GM18526 (cell line): ENCODE results near the gene TMC8.
A peak's percentile ranks its signal among the peaks of the same experiment; 100 is the strongest.

Experiments used
- POLR2A ChIP-seq: IDR thresholded peaks from 3 replicates; pipeline ENCODE4 v1.6.1; 2011; ENCODE audit not compliant: insufficient read length; ENCODE audit errors: extremely low read depth

TMC8 gene

DNA sequence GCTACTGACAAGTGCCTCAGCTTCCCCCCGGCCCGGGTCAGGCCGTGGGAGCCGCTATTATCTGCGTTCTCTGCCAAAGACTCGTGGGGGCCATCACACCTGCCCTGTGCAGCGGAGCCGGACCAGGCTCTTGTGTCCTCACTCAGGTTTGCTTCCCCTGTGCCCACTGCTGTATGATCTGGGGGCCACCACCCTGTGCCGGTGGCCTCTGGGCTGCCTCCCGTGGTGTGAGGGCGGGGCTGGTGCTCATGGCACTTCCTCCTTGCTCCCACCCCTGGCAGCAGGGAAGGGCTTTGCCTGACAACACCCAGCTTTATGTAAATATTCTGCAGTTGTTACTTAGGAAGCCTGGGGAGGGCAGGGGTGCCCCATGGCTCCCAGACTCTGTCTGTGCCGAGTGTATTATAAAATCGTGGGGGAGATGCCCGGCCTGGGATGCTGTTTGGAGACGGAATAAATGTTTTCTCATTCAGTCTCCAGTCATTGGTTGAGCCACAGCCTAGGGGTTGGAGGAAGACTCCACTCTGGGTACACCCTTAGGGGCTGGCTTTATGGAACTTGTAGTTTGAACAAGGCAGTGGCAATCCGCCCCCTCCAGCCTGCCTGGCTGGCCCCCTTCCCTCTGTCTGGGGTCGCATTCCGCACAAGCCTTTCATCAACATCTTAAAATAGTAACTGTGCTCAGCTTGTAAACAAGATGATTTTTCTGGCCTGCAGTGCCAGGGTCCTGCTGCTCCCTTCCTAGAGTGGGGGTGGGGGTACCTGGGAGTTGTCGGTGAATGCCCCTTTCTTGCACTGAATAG, 41.9 kb downstream of the TMC8 start:
- peak; percentile 18 for TF ChIP-seq POLR2A

DNA sequence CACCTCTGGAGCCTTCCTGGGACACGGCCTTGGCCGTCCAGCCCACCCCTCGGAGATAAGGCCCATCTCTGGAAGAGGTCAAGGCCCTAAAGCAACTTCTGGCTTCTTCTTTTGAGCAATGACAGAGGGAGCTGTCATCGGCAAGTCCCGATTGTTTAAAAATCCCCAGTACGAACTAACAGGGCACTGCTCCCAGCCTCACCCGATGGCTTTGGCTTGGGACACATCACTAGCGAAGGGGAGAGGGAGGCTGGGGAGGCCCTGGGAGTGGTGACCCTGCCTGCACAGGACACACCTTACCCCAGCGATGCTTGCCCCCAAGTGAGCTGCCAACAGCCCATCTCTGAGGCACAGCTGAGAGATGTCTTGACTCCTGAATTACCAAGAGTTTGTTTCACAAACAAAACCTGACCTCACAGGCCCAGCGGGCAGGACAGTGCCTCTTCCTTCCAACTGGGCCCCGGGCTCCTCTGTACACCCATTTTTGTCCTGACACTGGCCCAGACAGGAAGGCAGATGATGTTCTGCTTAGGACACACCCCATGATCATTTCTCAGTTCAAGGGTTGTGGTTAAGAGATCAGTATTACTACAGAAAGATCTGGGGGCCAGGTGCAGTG, 42.6 kb downstream of the TMC8 start:
- TF ChIP-seq POLR2A, result peak; percentile 14

DNA sequence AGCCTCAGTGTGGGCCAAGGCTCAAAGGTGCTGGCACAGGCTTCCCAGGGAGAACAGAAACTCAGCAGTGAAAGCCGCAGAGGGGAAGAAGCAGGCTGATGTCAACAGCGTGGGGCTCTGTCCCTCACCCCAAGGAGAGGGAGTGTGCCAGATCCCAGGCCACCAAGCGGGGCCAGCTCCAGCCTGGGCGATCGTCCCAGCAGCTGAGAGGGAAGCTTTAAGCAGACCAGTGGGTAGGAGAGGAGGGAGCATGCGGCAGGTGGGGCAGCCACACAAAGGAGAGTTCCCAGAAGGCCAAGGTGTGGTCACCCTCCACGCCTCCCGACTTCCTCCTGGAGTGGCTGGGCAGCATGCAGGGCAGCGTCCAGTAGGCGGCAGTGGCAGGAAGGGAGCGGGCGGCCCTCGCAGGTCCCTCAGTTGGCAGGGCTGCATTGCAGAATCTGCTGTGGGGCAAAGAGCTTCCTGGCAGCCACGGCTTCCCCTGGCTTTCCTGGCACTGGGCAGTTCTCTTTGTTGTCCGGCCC, 43.8 kb downstream of the TMC8 start:
- peak; percentile 55 for TF ChIP-seq POLR2A

DNA sequence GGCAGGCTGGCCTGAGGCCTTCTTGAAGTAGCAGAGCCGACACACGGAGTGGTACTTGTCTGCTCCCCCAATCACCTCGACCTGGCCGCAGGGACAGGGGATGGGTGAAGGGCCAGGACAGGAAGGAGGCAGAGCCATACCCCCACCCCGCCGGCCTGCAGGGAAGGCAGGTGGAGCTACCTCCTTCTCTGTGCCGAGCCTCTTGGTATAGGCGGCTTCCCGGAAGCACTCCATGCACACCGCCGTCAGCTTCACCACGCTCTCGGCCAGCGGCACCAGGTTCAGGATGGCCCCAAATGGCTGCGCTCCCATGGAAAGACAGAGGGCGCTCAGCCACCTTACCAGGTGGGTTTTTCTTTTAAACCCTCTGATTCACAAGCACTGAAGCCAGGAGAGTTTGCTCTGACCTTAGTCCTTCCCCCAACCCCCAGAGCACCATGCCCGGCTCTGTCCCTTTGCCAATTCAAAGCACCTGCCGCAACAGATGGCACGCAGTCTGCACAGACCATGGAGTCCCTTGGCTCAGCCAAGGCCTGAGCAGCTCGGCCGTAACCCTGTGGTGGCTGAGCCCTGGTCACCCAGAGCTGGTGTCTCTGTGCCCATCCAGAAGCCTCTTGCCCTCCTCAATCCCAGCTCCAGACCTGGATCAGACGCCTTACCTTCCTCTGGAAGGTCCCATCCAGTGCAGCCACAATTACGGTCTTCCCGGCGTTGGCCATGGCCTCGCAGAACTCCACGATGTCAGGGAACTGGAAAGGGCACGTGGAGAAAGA, 44.5 kb downstream of the TMC8 start:
- TF ChIP-seq POLR2A, result peak; percentile 20

DNA sequence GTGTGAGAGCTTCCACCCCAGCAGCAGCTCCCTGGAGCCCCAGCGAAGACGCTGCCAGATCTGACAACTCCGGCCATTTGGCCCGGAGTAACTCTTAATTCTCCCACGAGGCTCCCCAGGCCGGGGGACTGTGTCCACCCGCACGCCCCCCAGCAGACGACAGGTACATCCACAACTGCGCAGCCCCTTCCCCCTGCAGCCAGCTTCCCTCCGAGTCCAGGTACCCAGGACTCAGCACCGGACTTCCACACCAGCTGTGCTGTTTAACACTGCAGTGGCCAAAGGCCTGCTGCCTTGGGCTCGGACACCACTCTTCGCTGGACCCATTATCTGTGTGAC, 45.0 kb downstream of the TMC8 start:
- peak; percentile 7 for TF ChIP-seq POLR2A

DNA sequence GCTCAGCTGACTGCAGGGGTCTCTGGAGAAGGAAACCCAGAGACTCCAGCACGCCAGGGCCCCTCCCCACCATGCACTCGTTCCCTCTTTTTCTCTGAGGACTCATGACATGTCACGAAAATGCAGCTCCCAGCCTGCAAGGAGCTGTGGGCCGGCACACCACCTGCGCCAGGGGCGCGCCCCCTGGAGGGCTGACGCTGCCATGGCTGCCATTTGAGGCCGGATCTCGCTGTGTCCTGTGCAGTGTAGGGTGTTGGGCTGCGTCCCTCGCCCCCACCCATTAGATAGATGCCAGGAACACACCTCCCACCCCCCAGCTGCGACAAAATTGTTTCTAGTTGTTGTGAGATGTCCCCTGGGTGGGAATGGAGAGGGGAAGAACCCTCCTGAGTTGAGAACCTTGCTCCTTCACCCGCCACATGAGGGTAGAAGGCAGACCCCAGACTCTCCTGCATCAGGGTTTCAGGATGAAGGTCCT, 46.0 kb downstream of the TMC8 start:
- peak; percentile 49 for TF ChIP-seq POLR2A

DNA sequence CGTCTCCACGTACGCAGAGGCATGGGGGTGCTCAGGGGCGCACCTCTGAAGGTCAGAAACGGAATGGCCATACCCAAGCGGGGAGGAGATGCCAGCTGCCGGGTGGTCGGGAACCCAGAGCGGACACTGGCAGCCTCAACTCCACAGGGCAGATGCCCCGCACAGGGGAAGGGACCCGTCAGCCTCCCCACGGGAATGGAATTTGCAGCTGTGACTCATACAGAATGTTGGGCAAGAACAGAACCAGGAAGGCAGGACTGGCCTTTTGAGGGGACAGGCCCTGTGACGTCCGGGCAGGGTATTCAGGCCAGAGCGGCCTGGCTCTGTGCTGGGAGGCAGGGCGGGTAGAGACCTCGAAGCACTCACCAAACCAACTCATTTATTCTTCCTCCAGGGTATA, 48.8 kb downstream of the TMC8 start:
- TF ChIP-seq POLR2A, result no peak

DNA sequence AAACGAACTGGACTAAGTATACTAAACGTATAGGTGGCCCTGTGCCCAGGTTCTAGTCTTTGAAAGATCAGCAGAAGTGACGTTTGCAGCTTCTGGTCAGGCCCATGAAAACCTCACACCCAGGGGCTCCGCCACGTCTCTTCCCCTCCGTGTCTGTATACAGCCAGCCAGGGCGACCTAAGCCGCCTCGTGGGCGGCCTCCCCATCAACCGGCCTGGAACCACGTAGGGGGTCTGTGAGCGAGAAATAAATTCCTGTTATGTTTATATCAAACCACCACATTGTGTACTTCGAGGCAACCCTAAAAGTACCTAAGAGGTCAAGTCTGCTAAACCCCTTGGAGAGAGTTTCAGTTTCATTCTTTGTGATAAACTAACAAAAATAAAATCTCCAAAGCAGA, 49.5 kb downstream of the TMC8 start:
- TF ChIP-seq POLR2A, result no peak

DNA sequence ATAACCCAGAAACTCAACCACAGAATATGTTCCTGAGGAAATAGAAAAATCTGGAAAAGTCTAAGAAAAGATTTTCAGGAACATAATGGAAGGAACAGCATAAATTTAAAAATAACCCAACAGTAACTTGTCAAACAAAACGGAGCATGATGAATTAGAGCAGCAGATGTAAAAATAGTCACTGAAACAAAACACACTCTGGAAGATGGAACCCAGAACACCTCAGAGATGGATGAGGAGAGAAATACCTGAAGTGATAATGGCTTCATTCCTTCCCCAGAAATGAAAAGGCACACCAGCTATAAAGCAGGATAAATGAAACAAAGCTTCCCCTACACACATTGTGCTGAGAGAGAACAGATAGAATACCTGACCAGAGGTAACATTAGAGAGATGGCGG, 49.9 kb downstream of the TMC8 start:
- no peak for TF ChIP-seq POLR2A

DNA sequence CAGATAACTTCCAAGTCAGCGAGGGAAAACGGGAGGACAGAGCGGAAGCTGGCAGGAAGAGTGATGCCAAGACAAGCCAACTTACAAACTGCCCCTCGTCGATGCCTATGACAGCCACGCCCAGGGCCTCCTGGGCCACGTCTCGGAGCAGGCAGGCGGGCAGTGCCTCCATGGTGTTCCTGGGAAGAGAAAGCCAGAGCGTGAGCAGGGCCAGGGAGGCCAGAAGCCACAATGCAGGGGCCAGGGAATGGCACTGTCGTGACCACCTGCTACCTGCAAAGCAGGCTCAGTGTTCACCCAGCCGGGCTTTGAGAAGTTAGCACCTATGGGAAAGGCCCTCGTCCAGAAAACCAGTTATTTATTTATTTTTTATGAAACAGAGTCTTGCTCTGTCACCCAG, 51.9 kb downstream of the TMC8 start:
- no peak for TF ChIP-seq POLR2A

DNA sequence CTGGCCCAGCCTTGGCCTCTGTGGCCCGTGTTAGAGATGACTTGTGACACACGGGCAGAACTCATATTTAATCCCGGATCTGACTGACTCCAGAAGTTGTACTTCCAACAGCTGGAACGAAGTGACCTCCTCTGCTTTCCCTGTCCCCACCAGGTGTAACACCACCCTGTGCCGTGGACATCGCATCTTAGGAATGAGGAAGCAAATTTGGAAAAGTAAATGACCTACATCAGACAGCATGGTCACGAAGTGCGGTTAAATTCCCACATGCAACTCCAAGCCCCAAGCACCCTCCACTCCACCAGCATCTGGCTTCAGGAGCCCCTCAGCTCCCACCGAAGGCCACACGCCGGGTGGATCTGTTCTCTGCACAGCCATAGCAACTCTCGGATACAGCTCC, 53.3 kb downstream of the TMC8 start:
- TF ChIP-seq POLR2A, result no peak

DNA sequence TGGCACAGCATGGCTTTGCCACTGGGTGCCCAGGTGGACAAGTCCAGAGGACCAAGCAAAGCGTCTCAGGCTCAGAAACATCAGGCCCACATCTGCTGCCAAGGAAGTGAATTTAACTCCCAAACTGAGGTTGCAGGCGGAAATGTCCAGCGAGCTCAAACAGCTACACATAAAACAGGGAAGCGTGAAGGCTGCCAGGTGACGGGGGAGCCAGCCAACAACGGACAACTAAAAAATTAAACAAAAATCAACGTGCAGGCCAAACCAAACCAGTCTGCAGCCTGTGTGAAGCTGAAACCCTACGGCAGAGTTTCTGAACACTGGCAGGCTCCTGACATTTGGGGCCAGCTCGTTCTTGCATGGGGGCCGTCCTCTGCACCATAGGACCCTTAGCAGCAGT, 53.8 kb downstream of the TMC8 start:
- no peak for TF ChIP-seq POLR2A

DNA sequence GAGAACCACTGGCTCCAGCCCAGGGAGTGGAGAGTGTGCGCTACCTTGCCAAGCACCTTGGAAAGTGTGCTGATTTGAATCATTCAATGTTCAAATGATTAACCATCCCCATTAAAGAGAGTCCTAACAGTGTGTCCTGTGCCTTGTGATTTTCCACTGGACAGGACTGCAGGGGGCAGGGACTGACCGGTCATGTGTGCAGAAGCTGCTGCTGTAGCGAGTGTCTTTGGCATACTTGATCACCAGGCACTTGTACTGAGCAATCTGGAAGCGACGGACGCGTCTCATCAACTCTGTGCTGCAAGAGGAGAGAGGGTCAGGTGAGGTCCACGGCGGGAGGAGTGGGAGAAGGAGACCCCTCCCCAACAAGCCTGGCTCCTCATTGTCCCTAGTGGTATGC, 54.3 kb downstream of the TMC8 start:
- TF ChIP-seq POLR2A, result no peak

DNA sequence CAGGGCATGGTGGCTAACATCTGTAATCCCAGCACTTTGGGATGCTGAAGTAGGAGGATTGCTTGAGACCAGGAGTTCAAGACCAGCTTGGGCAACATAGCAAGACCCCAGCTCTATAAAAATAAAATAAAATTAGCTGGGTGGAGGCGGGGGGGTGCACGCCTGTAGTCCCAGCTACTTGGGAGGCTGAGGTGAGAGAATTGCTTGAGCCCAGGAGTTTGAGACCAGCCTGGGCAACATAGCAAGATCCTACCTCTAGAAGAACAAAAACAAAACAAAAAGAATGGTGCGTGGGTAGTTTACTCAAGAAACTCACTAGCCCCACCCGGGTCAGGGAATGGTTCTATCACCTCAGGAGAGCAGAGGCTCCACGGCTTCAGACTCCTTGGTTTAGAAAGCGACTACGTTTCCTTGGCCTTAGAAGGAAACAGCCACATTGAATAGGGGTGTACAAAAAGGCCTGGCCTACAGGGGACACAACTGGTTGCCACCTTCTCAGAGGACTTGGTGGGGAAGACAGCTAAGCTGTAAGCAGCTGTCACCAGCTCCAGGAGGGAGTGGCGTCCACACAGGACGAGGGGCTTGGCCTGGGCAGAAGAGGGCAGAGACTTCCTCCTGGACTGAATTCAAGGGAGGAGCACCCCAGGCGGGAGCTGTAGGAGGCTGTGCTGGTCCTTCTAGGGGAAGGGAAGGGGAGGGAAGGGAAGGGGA, 55.6 kb downstream of the TMC8 start:
- TF ChIP-seq POLR2A, result no peak
